SJSA1 (cell line): ENCODE data around the gene RPGRIP1L. TPM values are rescaled to one million over a fixed set of nuclear protein-coding genes. Genes with fewer than 3 reads are reported as not detected.

Experiments
- DNase-seq, 2 experiments: peaks; one replicate each; pipeline ENCODE4 v3.0.0-alpha.2; 2015 to 2020; ENCODE audit warnings: low spot score in 2 of 2, low read depth in 1 of 2
- H3K27ac ChIP-seq: fragments of 250-450 bp; sonication (Bioruptor Pico); 2 replicates; pipeline ENCODE4 v1.5.1; 2020; ENCODE audit warnings: mild to moderate bottlenecking, moderate library complexity
- H3K27me3 ChIP-seq: fragments of 250-450 bp; sonication (Bioruptor Pico); replicated peaks from 2 replicates; pipeline ENCODE4 v1.5.1; 2020; ENCODE audit warnings: mild to moderate bottlenecking, moderate library complexity
- H3K36me3 ChIP-seq: fragments of 250-450 bp; sonication (Bioruptor Pico); 2 replicates; pipeline ENCODE4 v1.5.1; 2020; ENCODE audit warnings: mild to moderate bottlenecking
- H3K4me1 ChIP-seq: fragments of 250-450 bp; sonication (Bioruptor Pico); replicated peaks from 2 replicates; pipeline ENCODE4 v1.6.1; 2021; ENCODE audit warnings: mild to moderate bottlenecking
- H3K4me3 ChIP-seq: fragments of 250-450 bp; sonication (Bioruptor Pico); 2 replicates; pipeline ENCODE4 v1.5.1; 2020; ENCODE audit warnings: mild to moderate bottlenecking
- H3K9me3 ChIP-seq: fragments of 250-450 bp; sonication (Bioruptor Pico); replicated peaks from 2 replicates; pipeline ENCODE4 v1.5.1; 2020; ENCODE audit warnings: mild to moderate bottlenecking
- total RNA-seq: library from RNA; depleted of rRNA; stranded (reverse); fragments of >200 nt; shearing (Covaris generic); gene quantifications from 2 replicates; pipeline ENCODE4 v1.2.3, GENCODE V29; 2014

Gene RPGRIP1L
- total RNA-seq, 1 experiment from 2014 or later, result 14.6 TPM

GRCh38 chr16:53666786-53667415, 36.8 kb downstream of the RPGRIP1L start:
- Histone ChIP-seq H3K27me3 (no peaks in the 10 kb centered on the region), H3K9me3 (no peaks in the 10 kb centered on the region), H3K4me3 (no peak overlapping the region), H3K27ac (peak overlapping the region; percentile 77), H3K36me3 (no peaks in the 10 kb centered on the region), H3K4me1 (peaks cover 36% of the 10 kb centered on the region)
- peak; percentile 45 to 48 for DNase-seq

- Histone ChIP-seq H3K27ac (peak overlapping the region; percentile 77), H3K4me3 (peak overlapping the region; percentile 5), H3K9me3 (no peaks in the 10 kb centered on the region), H3K4me1 (peaks cover 36% of the 10 kb centered on the region), H3K36me3 (no peaks in the 10 kb centered on the region), H3K27me3 (no peaks in the 10 kb centered on the region)
- peak; percentile 89 to 92 for DNase-seq
These were observed 38.8 kb downstream of the RPGRIP1L start for GRCh38 chr16:53664724-53665345.

- Histone ChIP-seq H3K27ac (no peak overlapping the region), H3K27me3 (no peaks in the 10 kb centered on the region), H3K4me1 (peaks cover 31% of the 10 kb centered on the region), H3K36me3 (no peaks in the 10 kb centered on the region), H3K9me3 (no peaks in the 10 kb centered on the region), H3K4me3 (no peak overlapping the region)
- no peak for DNase-seq
These were observed 41.6 kb downstream of the RPGRIP1L start for GRCh38 chr16:53662072-53662471.

DNA sequence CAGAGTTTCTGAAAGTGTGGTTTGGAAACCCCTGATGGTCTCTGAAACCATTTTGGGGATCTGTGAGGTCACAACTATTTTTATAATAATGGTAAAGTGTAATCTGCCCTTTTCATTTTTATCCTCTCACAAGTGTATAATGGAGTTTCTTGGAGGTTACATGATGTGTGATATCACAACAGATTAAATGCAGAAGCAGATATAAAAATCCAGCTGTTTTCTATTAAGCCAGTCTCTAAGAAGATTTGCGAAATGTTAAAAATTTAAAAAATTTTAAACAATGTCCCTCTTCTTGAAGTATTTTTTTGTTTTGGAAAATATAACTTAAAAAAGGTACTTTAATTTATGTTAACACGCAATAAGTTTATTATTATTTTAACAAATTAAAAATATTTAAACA, 48.7 kb downstream of the RPGRIP1L start:
- Histone ChIP-seq H3K36me3 (peaks cover 4% of the 10 kb centered on the region; the same call in 1 of the 2 replicates), H3K27me3 (no peaks in the 10 kb centered on the region), H3K4me3 (no peak overlapping the region), H3K4me1 (no peaks in the 10 kb centered on the region), H3K9me3 (no peaks in the 10 kb centered on the region), H3K27ac (no peak overlapping the region)
- DNase-seq, result no peak

DNA sequence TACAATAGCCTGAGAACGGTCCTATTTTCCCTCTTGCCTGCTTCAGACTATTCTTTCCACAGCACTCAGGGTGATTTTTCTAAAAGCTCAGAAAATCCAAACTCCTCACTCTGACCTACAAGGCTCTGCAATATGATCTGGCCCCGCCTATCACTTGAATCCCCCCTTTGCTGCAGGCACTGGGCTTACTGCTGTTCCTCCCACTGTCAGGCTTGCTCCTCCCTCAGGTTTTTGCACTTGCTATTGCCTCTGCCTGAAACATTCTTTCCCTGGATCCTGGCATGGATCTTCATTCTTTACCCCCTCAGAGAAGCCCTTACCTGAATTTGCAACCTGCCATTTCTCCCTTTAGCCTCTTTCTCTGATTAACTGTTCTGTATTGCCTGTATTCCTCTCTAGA, 52.3 kb downstream of the RPGRIP1L start:
- Histone ChIP-seq H3K4me1 (no peaks in the 10 kb centered on the region; the same call in 1 of the 2 replicates), H3K27me3 (no peaks in the 10 kb centered on the region), H3K4me3 (no peak overlapping the region), H3K36me3 (0 out of 2 replicates have a peak, but pooled peaks cover under 1% of the 10 kb centered on the region), H3K9me3 (no peaks in the 10 kb centered on the region), H3K27ac (no peak overlapping the region)
- no peak for DNase-seq

DNA sequence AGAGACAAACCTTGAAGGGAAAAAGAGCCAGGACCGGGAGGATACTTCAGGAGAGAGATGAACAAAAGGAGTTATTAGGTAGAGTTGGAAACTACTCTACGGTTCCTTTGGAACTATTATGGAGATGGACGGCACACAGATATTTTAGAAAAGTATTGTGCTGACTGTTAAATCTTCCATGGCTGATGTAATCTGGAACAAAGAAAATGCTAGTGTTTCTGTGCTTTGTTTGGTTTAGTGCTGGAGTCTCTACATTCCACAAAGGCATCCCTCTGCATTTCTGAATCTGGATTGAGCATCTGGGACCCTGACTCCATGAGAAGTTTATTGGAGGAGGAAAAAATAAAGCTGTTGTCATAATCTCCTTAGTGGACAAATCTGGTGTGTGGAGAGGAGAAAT, 57.2 kb downstream of the RPGRIP1L start:
- Histone ChIP-seq H3K36me3 (0 out of 2 replicates have a peak, but pooled peaks cover 5% of the 10 kb centered on the region), H3K4me1 (no peaks in the 10 kb centered on the region; the same call in 1 of the 2 replicates), H3K27me3 (no peaks in the 10 kb centered on the region), H3K9me3 (no peaks in the 10 kb centered on the region), H3K27ac (no peak overlapping the region), H3K4me3 (no peak overlapping the region)
- DNase-seq, result peak in 1 of 2 experiments; percentile 5

- 0 out of 2 replicates have a peak, but pooled peaks cover 5% of the 10 kb centered on the region for H3K36me3 ChIP-seq
- H3K27me3 ChIP-seq, result no peaks in the 10 kb centered on the region
- no peak for DNase-seq
- no peaks in the 10 kb centered on the region for H3K9me3 ChIP-seq
- H3K27ac ChIP-seq, result no peak overlapping the region
- no peaks in the 10 kb centered on the region; the same call in 1 of the 2 replicates for H3K4me1 ChIP-seq
- H3K4me3 ChIP-seq, result no peak overlapping the region
These were observed 60.2 kb downstream of the RPGRIP1L start for GRCh38 chr16:53643474-53643873.

- Histone ChIP-seq H3K4me1 (no peaks in the 10 kb centered on the region; the same call in 1 of the 2 replicates), H3K36me3 (0 out of 2 replicates have a peak, but pooled peaks cover 5% of the 10 kb centered on the region), H3K27ac (no peak overlapping the region), H3K4me3 (no peak overlapping the region), H3K9me3 (no peaks in the 10 kb centered on the region), H3K27me3 (no peaks in the 10 kb centered on the region)
- no peak for DNase-seq
These were observed 61.6 kb downstream of the RPGRIP1L start for GRCh38 chr16:53642094-53642493.

GRCh38 chr16:53636978-53637377, 66.7 kb downstream of the RPGRIP1L start:
- H3K9me3 ChIP-seq, result no peaks in the 10 kb centered on the region
- no peaks in the 10 kb centered on the region; the same call in 1 of the 2 replicates for H3K36me3 ChIP-seq
- no peak for DNase-seq
- no peak overlapping the region for H3K27ac ChIP-seq
- H3K4me3 ChIP-seq, result no peak overlapping the region
- H3K27me3 ChIP-seq, result no peaks in the 10 kb centered on the region
- no peaks in the 10 kb centered on the region for H3K4me1 ChIP-seq

DNA sequence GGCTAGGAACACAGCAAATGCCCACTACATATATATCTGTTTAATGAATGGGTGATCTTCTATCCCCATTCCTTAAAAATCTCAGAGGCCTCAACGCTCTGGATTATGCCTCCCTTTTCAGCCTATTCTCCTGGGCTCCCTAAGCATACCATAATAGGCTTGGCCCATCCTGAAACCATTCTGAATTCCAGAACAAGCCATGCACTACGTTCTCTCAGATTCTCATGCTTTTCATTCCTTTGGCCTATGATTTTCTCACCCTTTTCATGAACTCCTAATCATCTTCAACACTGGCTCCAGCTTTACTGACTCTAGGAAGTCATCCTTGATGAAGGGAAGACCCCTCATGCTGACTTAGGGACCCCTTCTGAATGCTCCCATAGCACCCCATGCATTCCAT, 71.1 kb downstream of the RPGRIP1L start:
- Histone ChIP-seq H3K27me3 (no peaks in the 10 kb centered on the region), H3K36me3 (no peaks in the 10 kb centered on the region; the same call in 1 of the 2 replicates), H3K4me3 (no peak overlapping the region), H3K27ac (no peak overlapping the region), H3K4me1 (no peaks in the 10 kb centered on the region), H3K9me3 (no peaks in the 10 kb centered on the region)
- DNase-seq, result no peak

- no peaks in the 10 kb centered on the region for H3K9me3 ChIP-seq
- no peak for DNase-seq
- no peaks in the 10 kb centered on the region for H3K4me1 ChIP-seq
- no peak overlapping the region for H3K27ac ChIP-seq
- no peak overlapping the region for H3K4me3 ChIP-seq
- no peaks in the 10 kb centered on the region; the same call in 1 of the 2 replicates for H3K36me3 ChIP-seq
- H3K27me3 ChIP-seq, result no peaks in the 10 kb centered on the region
These were observed 72.2 kb downstream of the RPGRIP1L start for GRCh38 chr16:53631236-53632025.

- Histone ChIP-seq H3K9me3 (no peaks in the 10 kb centered on the region), H3K27ac (no peak overlapping the region)
These were observed 73.9 kb downstream of the RPGRIP1L start for GRCh38 chr16:53629607-53630312.

GRCh38 chr16:53629151-53629550, 74.5 kb downstream of the RPGRIP1L start:
- H3K27me3 ChIP-seq, result no peaks in the 10 kb centered on the region
- no peak overlapping the region for H3K27ac ChIP-seq
- DNase-seq, result no peak
- no peaks in the 10 kb centered on the region for H3K9me3 ChIP-seq
- no peak overlapping the region for H3K4me3 ChIP-seq
- H3K4me1 ChIP-seq, result no peaks in the 10 kb centered on the region
- no peaks in the 10 kb centered on the region for H3K36me3 ChIP-seq

More at GRCh38 chr16:53629607-53630312, 73.9 kb downstream of the RPGRIP1L start:
- Histone ChIP-seq H3K4me1 (no peaks in the 10 kb centered on the region), H3K4me3 (no peak overlapping the region), H3K27me3 (no peaks in the 10 kb centered on the region), H3K36me3 (no peaks in the 10 kb centered on the region)
- no peak for DNase-seq
